Prostate gland (tissue), 2 donors: ENCODE data around the gene GALNTL6. TPM values are rescaled to one million over a fixed set of nuclear protein-coding genes. Genes with fewer than 3 reads are reported as not detected.

ENCODE experiments used
- DNase-seq: peaks from one replicate; pipeline ENCODE4 v3.0.0-alpha.2; 2019; ENCODE audit warnings: low spot score
- H3K27ac ChIP-seq, 2 donors: fragments of 200-600 bp; sonication (generic); 2 replicates each; pipeline ENCODE4 v1.5.1; 2017 to 2019
- H3K27me3 ChIP-seq: fragments of 200-600 bp; sonication (generic); replicated peaks from 2 replicates; pipeline ENCODE4 v1.5.1; 2019; ENCODE audit not compliant: insufficient read depth
- H3K36me3 ChIP-seq, 2 donors: fragments of 200-600 bp; sonication (generic); 1 replicate in 1 of 2; 2 replicates in 1 of 2; pipeline versions ENCODE4 v1.5.1 to v1.8.1; 2017 to 2019
- H3K4me1 ChIP-seq: fragments of 200-600 bp; sonication (generic); replicated peaks from 2 replicates; pipeline ENCODE4 v1.5.1; 2019
- H3K4me3 ChIP-seq, 2 donors: fragments of 200-600 bp; sonication (generic); 2 replicates each; pipeline ENCODE4 v1.5.1; 2017 to 2019
- H3K9me3 ChIP-seq: fragments of 200-600 bp; sonication (generic); 2 replicates; pipeline ENCODE4 v1.5.1; 2017
- CTCF ChIP-seq, 4 experiments: fragments of 200-600 bp in 2 of 4; fragments of 450-650 bp in 2 of 4; sonication (generic) in 2 of 4; IDR thresholded peaks; 1 replicate in 3 of 4; 2 replicates in 1 of 4; pipeline ENCODE4 v1.5.1; 2016 to 2019; ENCODE audit warnings: antibody characterized with exemption in 4 of 4, mild to moderate bottlenecking in 2 of 4, moderate library complexity in 2 of 4
- POLR2A ChIP-seq: fragments of 450-650 bp; IDR thresholded peaks from one replicate; pipeline ENCODE4 v1.6.1; 2016; ENCODE audit warnings: antibody characterized with exemption, mild to moderate bottlenecking
- POLR2AphosphoS5 ChIP-seq: sonication (generic); formaldehyde crosslinking; IDR thresholded peaks from one replicate; pipeline ENCODE4 v1.6.1; 2017; ENCODE audit warnings: antibody characterized with exemption
- WGBS: methylation state at CpG from one replicate; pipeline ENCODE4 v1.1.5; 2018; 5-methylcytosine and 5-hydroxymethylcytosine counted together
- intact Hi-C: fragments of 100-400 bp; cut with DNase I; formaldehyde crosslinking; loops from one replicate; pipeline ENCODE4 v1.14.2; 2022
- total RNA-seq, 2 donors: library from RNA; depleted of rRNA; stranded (reverse); fragments of >200 nt; gene quantifications; one replicate each; pipeline ENCODE4 v1.1.0, GENCODE V29; 2016

GALNTL6 gene
- total RNA-seq, 2 donors from 2014 or later, result 0.23 to 0.85 TPM

- H3K36me3 ChIP-seq, result no peaks in the 10 kb centered on the region
- intact Hi-C loops, result no loop called here
- no peak for DNase-seq
- no peaks in the 10 kb centered on the region for H3K9me3 ChIP-seq
- H3K27me3 ChIP-seq, result no peaks in the 10 kb centered on the region
- H3K4me3 ChIP-seq, result no peak overlapping the region
- H3K4me1 ChIP-seq, result no peaks in the 10 kb centered on the region
- 82% methylated on average over 1 of the region's 1 CpG for WGBS
- no peak overlapping the region for H3K27ac ChIP-seq
- TF ChIP-seq CTCF (IDR thresholded peaks at IDR 0.05) (no peak), POLR2A (no peak)
Observed at GRCh38 chr4:172124656-172125308, 311.6 kb downstream of the GALNTL6 start.

- no peak for DNase-seq
Observed at GRCh38 chr4:172125443-172125842, 312.2 kb downstream of the GALNTL6 start.

GRCh38 chr4:172127168-172127567, 314.0 kb downstream of the GALNTL6 start:
- Histone ChIP-seq H3K9me3 (no peaks in the 10 kb centered on the region), H3K36me3 (no peaks in the 10 kb centered on the region), H3K4me1 (no peaks in the 10 kb centered on the region), H3K4me3 (no peak overlapping the region), H3K27me3 (no peaks in the 10 kb centered on the region), H3K27ac (no peak overlapping the region)
- 100% methylated on average over 4 of the region's 4 CpGs for WGBS
- intact Hi-C loops, result no loop called here
- TF ChIP-seq POLR2AphosphoS5, result no peak
- TF ChIP-seq CTCF (IDR thresholded peaks at IDR 0.05), result no peak
- TF ChIP-seq POLR2A, result no peak
- no peak for DNase-seq

More at GRCh38 chr4:172125443-172125842, 312.2 kb downstream of the GALNTL6 start:
- Histone ChIP-seq H3K27me3 (no peaks in the 10 kb centered on the region), H3K36me3 (no peaks in the 10 kb centered on the region), H3K4me3 (no peak overlapping the region), H3K27ac (no peak overlapping the region), H3K4me1 (no peaks in the 10 kb centered on the region), H3K9me3 (no peaks in the 10 kb centered on the region)
- intact Hi-C loops, result no loop called here
- TF ChIP-seq CTCF (IDR thresholded peaks at IDR 0.05) (no peak), POLR2A (no peak), POLR2AphosphoS5 (no peak)

- Histone ChIP-seq H3K4me1 (no peaks in the 10 kb centered on the region), H3K4me3 (no peak overlapping the region), H3K27me3 (no peaks in the 10 kb centered on the region), H3K27ac (no peak overlapping the region), H3K36me3 (no peaks in the 10 kb centered on the region), H3K9me3 (no peaks in the 10 kb centered on the region)
- intact Hi-C loops, result no loop called here
- TF ChIP-seq POLR2A (no peak), POLR2AphosphoS5 (no peak), CTCF (IDR thresholded peaks at IDR 0.05) (no peak)
- 79% methylated on average over 1 of the region's 1 CpG for WGBS
- DNase-seq, result no peak
Observed at GRCh38 chr4:172129593-172129992, 316.4 kb downstream of the GALNTL6 start.

- no peaks in the 10 kb centered on the region for H3K4me1 ChIP-seq
- H3K4me3 ChIP-seq, result no peak overlapping the region
- WGBS, result 87% methylated on average over 2 of the region's 2 CpGs
- H3K27ac ChIP-seq, result no peak overlapping the region
- H3K36me3 ChIP-seq, result no peaks in the 10 kb centered on the region
- TF ChIP-seq POLR2A (no peak), POLR2AphosphoS5 (no peak), CTCF (IDR thresholded peaks at IDR 0.05) (no peak)
- intact Hi-C loops, result no loop called here
- no peak for DNase-seq
- H3K9me3 ChIP-seq, result no peaks in the 10 kb centered on the region
- no peaks in the 10 kb centered on the region for H3K27me3 ChIP-seq
Observed at GRCh38 chr4:172134521-172134920, 321.3 kb downstream of the GALNTL6 start.
